DOHH2 (cell line): Measurements from ENCODE around the gene RBM33.

Experiments used
- H3F3A ChIP-seq: fragments of 200-600 bp; sonication (generic), shearing (Covaris generic); 2 replicates; pipeline ENCODE4 v1.6.0; 2016; ENCODE audit warnings: antibody characterized with exemption, mild to moderate bottlenecking; ENCODE audit not compliant: control insufficient read depth, insufficient read depth
- H3K27ac ChIP-seq: fragments of 200-600 bp; sonication (generic); 2 replicates; pipeline ENCODE4 v1.5.1; 2014; ENCODE audit warnings: low read depth, mild to moderate bottlenecking, low read length, moderate library complexity
- H3K27me3 ChIP-seq: fragments of 200-600 bp; sonication (generic); 2 replicates; pipeline ENCODE4 v1.6.1; 2014; ENCODE audit warnings: mild to moderate bottlenecking, low read length, mixed read lengths; ENCODE audit not compliant: control insufficient read depth
- H3K36me3 ChIP-seq: fragments of 200-600 bp; sonication (generic); 2 replicates; pipeline ENCODE4 v1.6.1; 2014; ENCODE audit warnings: mild to moderate bottlenecking, low read length, moderate library complexity, mixed read lengths; ENCODE audit not compliant: control insufficient read depth
- H3K4me1 ChIP-seq: fragments of 200-600 bp; sonication (generic); 2 replicates; pipeline ENCODE4 v1.6.1; 2014; ENCODE audit warnings: mild to moderate bottlenecking, low read length, mixed read lengths; ENCODE audit not compliant: control insufficient read depth
- H3K4me2 ChIP-seq: fragments of 200-600 bp; sonication (generic); 2 replicates; pipeline ENCODE4 v1.6.0; 2014; ENCODE audit warnings: mild to moderate bottlenecking, low read length, moderate library complexity
- H3K4me3 ChIP-seq: fragments of 200-600 bp; sonication (generic); 2 replicates; pipeline ENCODE4 v1.5.1; 2014; ENCODE audit warnings: mild to moderate bottlenecking, low read length, mixed read lengths
- H3K79me2 ChIP-seq: fragments of 200-600 bp; sonication (generic); 2 replicates; pipeline ENCODE4 v1.6.1; 2014; ENCODE audit warnings: mild to moderate bottlenecking, low read length, mixed read lengths; ENCODE audit not compliant: control insufficient read depth
- H3K9me2 ChIP-seq: fragments of 200-600 bp; sonication (generic); replicated peaks from 2 replicates; pipeline ENCODE4 v1.6.1; 2014; ENCODE audit warnings: mild to moderate bottlenecking, low read length, mixed read lengths; ENCODE audit not compliant: control insufficient read depth
- H3K9me3 ChIP-seq: fragments of 200-600 bp; sonication (generic); 2 replicates; pipeline ENCODE4 v1.6.1; 2014; ENCODE audit warnings: antibody characterized with exemption, low read length, mixed read lengths; ENCODE audit not compliant: control insufficient read depth, insufficient read depth
- H4K20me1 ChIP-seq: fragments of 200-600 bp; sonication (generic); 2 replicates; pipeline ENCODE4 v1.6.0; 2014; ENCODE audit warnings: low read depth, mild to moderate bottlenecking, antibody characterized with exemption, low read length, moderate library complexity; ENCODE audit not compliant: control insufficient read depth, insufficient read depth
- CTCF ChIP-seq: fragments of 200-600 bp; sonication (generic); IDR thresholded peaks from one replicate; pipeline ENCODE4 v1.5.1; 2014; ENCODE audit warnings: antibody characterized with exemption, mild to moderate bottlenecking, low read depth, low read length; ENCODE audit not compliant: poor library complexity, severe bottlenecking
- EZH2phosphoT487 ChIP-seq: fragments of 200-600 bp; sonication (generic); IDR thresholded peaks from 2 replicates; pipeline ENCODE4 v1.6.1; 2017; ENCODE audit warnings: borderline replicate concordance, mild to moderate bottlenecking, antibody characterized with exemption, low read length, moderate library complexity, mixed read lengths

Gene RBM33

DNA sequence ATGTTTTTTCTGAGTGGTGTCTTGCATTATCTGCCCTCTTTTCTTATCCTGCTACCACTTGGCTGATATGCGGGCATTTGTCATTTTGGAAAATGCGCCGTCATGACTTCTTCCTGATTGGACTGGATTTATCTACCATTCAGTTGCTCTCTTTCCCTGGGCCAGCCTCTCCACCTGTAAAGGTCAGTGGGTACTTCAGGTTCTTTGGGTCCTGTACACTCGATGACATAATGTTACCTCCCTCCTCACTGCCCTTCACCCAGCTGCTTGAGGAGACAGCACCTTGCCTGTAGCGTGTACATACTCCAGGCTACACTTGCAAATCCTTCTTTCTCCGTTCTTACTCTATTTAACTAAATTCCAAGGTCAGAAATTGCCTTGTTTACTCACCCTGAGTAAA is 83.7 kb downstream of the RBM33 start:
- peaks cover 9% of the 10 kb centered on the region; the same call in 1 of the 2 replicates for H3K9me3 ChIP-seq
- no peak overlapping the region for H3K4me3 ChIP-seq
- H4K20me1 ChIP-seq = no peaks in the 10 kb centered on the region
- H3K27ac ChIP-seq = no peak overlapping the region
- H3K9me2 ChIP-seq = no peaks in the 10 kb centered on the region
- peaks cover 98% of the 10 kb centered on the region for H3K4me1 ChIP-seq
- no peaks in the 10 kb centered on the region for H3K27me3 ChIP-seq
- H3K79me2 ChIP-seq = peaks cover 95% of the 10 kb centered on the region
- H3F3A ChIP-seq = peaks cover 34% of the 10 kb centered on the region
- H3K4me2 ChIP-seq = no peak overlapping the region
- TF ChIP-seq EZH2phosphoT487 (no peak), CTCF (no peak)
- H3K36me3 ChIP-seq = peaks cover 78% of the 10 kb centered on the region

DNA sequence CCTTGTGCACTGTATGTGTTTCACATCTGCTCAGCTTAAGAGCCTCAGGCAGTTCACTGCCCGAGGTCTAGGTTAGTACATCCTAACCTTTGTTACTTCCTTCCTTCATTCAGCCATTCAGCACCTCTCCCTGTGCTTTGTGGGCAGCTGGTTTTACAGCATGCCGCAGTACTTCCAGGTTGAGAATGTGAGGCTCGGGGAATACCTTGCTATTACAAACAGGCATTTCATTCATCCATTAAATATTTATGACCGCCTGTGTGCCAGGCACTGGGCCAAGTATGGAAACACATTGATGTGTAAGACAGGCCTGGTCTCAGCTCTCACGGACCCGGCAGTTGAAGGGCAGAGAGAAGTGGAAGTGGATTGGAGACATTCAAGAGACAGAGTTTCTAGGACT is 85.4 kb downstream of the RBM33 start:
- Histone ChIP-seq H3F3A (peaks cover 26% of the 10 kb centered on the region), H3K4me3 (no peak overlapping the region), H3K9me2 (no peaks in the 10 kb centered on the region), H3K27ac (peak overlapping the region; percentile 10; the same call in 1 of the 2 replicates), H3K36me3 (peaks cover 88% of the 10 kb centered on the region), H3K4me2 (no peak overlapping the region), H3K9me3 (peaks cover 9% of the 10 kb centered on the region; the same call in 1 of the 2 replicates), H3K79me2 (peaks cover 97% of the 10 kb centered on the region), H4K20me1 (no peaks in the 10 kb centered on the region), H3K27me3 (no peaks in the 10 kb centered on the region), H3K4me1 (peaks cover 98% of the 10 kb centered on the region)
- no peak for TF ChIP-seq EZH2phosphoT487
- TF ChIP-seq CTCF = no peak

- Histone ChIP-seq H4K20me1 (no peaks in the 10 kb centered on the region), H3F3A (peaks cover 25% of the 10 kb centered on the region), H3K4me1 (peaks cover 99% of the 10 kb centered on the region), H3K27ac (peak overlapping the region; percentile 60), H3K79me2 (peaks cover 97% of the 10 kb centered on the region), H3K27me3 (no peaks in the 10 kb centered on the region), H3K36me3 (peaks cover 89% of the 10 kb centered on the region), H3K9me2 (no peaks in the 10 kb centered on the region), H3K9me3 (peaks cover 9% of the 10 kb centered on the region; the same call in 1 of the 2 replicates), H3K4me3 (peak overlapping the region; percentile 42), H3K4me2 (peak overlapping the region; percentile 65)
- no peak for TF ChIP-seq CTCF
- no peak for TF ChIP-seq EZH2phosphoT487
These were observed 86.9 kb downstream of the RBM33 start for GRCh38 chr7:155731380-155731779.
